ENCODE measurements around the gene ANO10. TPM values are rescaled to one million over a fixed set of nuclear protein-coding genes. Genes with fewer than 3 reads are reported as not detected.
A peak's percentile ranks its signal among the peaks of the same experiment; 100 is the strongest.
"Not testable (repeated sequence)": the region's sequence is repeated elsewhere in the genome, so short reads cannot be mapped to it uniquely, and the experiment has no call there.

ANO10 gene
- total RNA-seq, 1 donor from 2014 or later, result 4.9 TPM

DNA sequence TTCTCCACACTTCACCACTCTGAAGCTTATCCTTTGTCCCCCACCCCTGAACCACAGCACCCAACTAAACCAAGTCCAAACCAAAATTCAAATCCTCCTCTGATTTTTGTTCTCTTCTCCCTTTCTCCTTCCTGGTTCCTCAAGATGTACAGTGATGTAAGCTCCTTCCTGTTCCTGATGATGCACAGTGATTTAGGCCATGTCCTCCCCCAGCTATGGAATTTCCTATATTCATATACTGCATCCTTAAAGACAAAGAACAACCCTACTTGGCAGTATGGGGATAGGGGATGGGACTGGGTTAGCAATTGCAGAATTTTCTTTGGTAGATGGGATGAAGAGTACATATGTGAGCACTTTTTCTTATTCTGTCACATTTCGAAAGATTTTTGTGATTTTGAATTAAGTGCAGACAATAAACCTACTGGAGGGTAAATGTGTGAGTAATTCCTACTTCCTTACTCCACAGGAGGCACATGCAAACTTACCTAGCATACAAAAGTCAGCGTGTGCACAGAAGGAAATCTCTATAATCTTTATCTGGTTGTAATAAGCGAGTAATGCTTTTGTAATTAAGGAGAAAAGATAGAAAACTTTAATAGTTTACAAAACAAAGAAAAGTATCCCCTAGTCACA lies 125.0 kb downstream of the ANO10 start:
- Mint-ChIP-seq H3K9me3 (peaks cover 5% of the 10 kb centered on the region), H3K4me1 (ENCODE audit: low read depth) (peaks cover 2% of the 10 kb centered on the region), H3K27ac (no peak overlapping the region), H3K4me3 (ENCODE audit: low read depth) (no peak overlapping the region), H3K36me3 (ENCODE audit: low read depth) (no peaks in the 10 kb centered on the region), H3K27me3 (ENCODE audit: low read depth) (peaks cover 24% of the 10 kb centered on the region)
- intact Hi-C loops (cut with micrococcal nuclease), result no loop called here
- DNase-seq (ENCODE audit: low spot score), result no peak

- H3K9me3 Mint-ChIP-seq; H3K27ac Mint-ChIP-seq; H3K4me1 Mint-ChIP-seq (ENCODE audit: low read depth); H3K4me3 Mint-ChIP-seq (ENCODE audit: low read depth); DNase-seq (ENCODE audit: low spot score); intact Hi-C loops (cut with micrococcal nuclease); H3K36me3 Mint-ChIP-seq (ENCODE audit: low read depth): not testable (repeated sequence)
- H3K27me3 Mint-ChIP-seq (ENCODE audit: low read depth), result peaks cover 24% of the 10 kb centered on the region
These were observed 128.9 kb downstream of the ANO10 start for GRCh38 chr3:43492932-43493331.

GRCh38 chr3:43491807-43492206 lies 130.0 kb downstream of the ANO10 start:
- H3K4me1 Mint-ChIP-seq (ENCODE audit: low read depth); DNase-seq (ENCODE audit: low spot score); intact Hi-C loops (cut with micrococcal nuclease); H3K27ac Mint-ChIP-seq; H3K9me3 Mint-ChIP-seq; H3K4me3 Mint-ChIP-seq (ENCODE audit: low read depth); H3K36me3 Mint-ChIP-seq (ENCODE audit: low read depth): not testable (repeated sequence)
- H3K27me3 Mint-ChIP-seq (ENCODE audit: low read depth), result peaks cover 22% of the 10 kb centered on the region

GRCh38 chr3:43490640-43491185 lies 131.1 kb downstream of the ANO10 start:
- Mint-ChIP-seq H3K4me1 (ENCODE audit: low read depth) (peaks cover 4% of the 10 kb centered on the region), H3K27ac (no peak overlapping the region), H3K9me3 (peaks cover 5% of the 10 kb centered on the region), H3K36me3 (ENCODE audit: low read depth) (no peaks in the 10 kb centered on the region), H3K4me3 (ENCODE audit: low read depth) (no peak overlapping the region), H3K27me3 (ENCODE audit: low read depth) (peaks cover 19% of the 10 kb centered on the region)
- DNase-seq (ENCODE audit: low spot score), result no peak
- intact Hi-C loops (cut with micrococcal nuclease), result no loop called here

- no peak for DNase-seq (ENCODE audit: low spot score)
- Mint-ChIP-seq H3K27me3 (ENCODE audit: low read depth) (peaks cover 17% of the 10 kb centered on the region), H3K27ac (no peak overlapping the region), H3K4me3 (ENCODE audit: low read depth) (no peak overlapping the region), H3K36me3 (ENCODE audit: low read depth) (no peaks in the 10 kb centered on the region), H3K9me3 (peaks cover 5% of the 10 kb centered on the region), H3K4me1 (ENCODE audit: low read depth) (peaks cover 4% of the 10 kb centered on the region)
- intact Hi-C loops (cut with micrococcal nuclease), result no loop called here
These were observed 131.9 kb downstream of the ANO10 start for GRCh38 chr3:43489930-43490329.

- Mint-ChIP-seq H3K4me1 (ENCODE audit: low read depth) (no peaks in the 10 kb centered on the region), H3K27ac (no peak overlapping the region), H3K9me3 (no peaks in the 10 kb centered on the region), H3K4me3 (ENCODE audit: low read depth) (no peak overlapping the region), H3K27me3 (ENCODE audit: low read depth) (peaks cover 6% of the 10 kb centered on the region), H3K36me3 (ENCODE audit: low read depth) (no peaks in the 10 kb centered on the region)
- DNase-seq (ENCODE audit: low spot score), result no peak
- intact Hi-C loops (cut with micrococcal nuclease), result no loop called here
These were observed 135.9 kb downstream of the ANO10 start for GRCh38 chr3:43485931-43486330.

DNA sequence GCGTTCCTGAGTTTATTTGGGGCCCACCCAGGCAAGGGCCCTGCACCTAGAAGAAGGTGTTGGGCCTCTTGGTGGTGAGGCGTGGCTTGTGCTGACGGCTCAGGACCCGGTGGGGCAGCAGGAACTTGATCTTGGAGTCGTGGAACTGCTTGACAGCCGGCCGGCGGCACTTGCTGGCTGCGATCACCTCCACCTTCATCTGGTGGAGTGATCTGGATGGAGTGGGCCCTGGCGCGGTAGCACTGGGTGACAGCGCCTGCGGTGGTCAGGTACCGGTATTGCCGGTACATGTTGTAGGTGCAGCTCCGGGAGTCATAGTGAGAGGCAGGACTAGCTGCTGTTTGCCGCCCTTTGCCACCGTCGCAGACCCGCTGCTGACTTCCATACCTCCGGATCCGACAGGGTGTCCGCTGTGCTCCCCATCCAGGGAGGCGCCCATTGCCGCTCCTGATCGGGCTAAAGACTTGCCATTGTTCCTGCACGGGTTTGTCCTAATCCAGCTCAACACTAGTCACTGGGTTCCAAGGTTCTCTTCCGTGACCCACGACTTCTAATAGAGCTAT lies 136.8 kb downstream of the ANO10 start:
- Mint-ChIP-seq H3K27ac (no peak overlapping the region), H3K4me1 (ENCODE audit: low read depth) (no peaks in the 10 kb centered on the region), H3K27me3 (ENCODE audit: low read depth) (peaks cover 3% of the 10 kb centered on the region), H3K36me3 (ENCODE audit: low read depth) (no peaks in the 10 kb centered on the region), H3K4me3 (ENCODE audit: low read depth) (no peak overlapping the region), H3K9me3 (no peaks in the 10 kb centered on the region)
- no peak for DNase-seq (ENCODE audit: low spot score)
- intact Hi-C loops (cut with micrococcal nuclease), result no loop called here

DNA sequence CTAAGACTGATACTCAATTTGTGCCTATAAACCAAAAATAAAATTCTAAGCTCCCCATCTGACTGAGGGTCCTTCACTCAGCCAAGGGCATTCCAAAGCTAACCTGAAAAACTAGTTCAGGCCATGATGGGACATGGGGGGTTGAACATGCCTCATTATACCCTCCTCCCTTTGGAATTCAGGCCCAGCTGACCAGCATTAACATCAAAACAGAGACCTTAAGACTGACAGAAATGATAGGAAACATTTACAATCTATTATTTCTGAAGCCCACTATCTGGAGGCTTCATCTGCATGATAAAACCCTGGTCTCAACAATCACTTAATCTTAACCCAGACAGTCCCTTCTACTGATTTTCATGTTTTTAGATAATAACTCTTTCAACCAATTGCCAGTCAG lies 140.4 kb downstream of the ANO10 start:
- H3K4me3 Mint-ChIP-seq (ENCODE audit: low read depth), result no peak overlapping the region
- H3K27ac Mint-ChIP-seq, result no peak overlapping the region
- peaks cover 13% of the 10 kb centered on the region for H3K4me1 Mint-ChIP-seq (ENCODE audit: low read depth)
- DNase-seq (ENCODE audit: low spot score), result no peak
- no peaks in the 10 kb centered on the region for H3K9me3 Mint-ChIP-seq
- peaks cover 5% of the 10 kb centered on the region for H3K36me3 Mint-ChIP-seq (ENCODE audit: low read depth)
- peaks cover 4% of the 10 kb centered on the region for H3K27me3 Mint-ChIP-seq (ENCODE audit: low read depth)
- intact Hi-C loops (cut with micrococcal nuclease), result no loop called here

- intact Hi-C loops (cut with micrococcal nuclease); DNase-seq (ENCODE audit: low spot score); H3K9me3 Mint-ChIP-seq; H3K36me3 Mint-ChIP-seq (ENCODE audit: low read depth); H3K4me3 Mint-ChIP-seq (ENCODE audit: low read depth); H3K27me3 Mint-ChIP-seq (ENCODE audit: low read depth); H3K27ac Mint-ChIP-seq: not testable (repeated sequence)
- H3K4me1 Mint-ChIP-seq (ENCODE audit: low read depth), result peaks cover 13% of the 10 kb centered on the region
These were observed 143.0 kb downstream of the ANO10 start for GRCh38 chr3:43478839-43479238.

DNA sequence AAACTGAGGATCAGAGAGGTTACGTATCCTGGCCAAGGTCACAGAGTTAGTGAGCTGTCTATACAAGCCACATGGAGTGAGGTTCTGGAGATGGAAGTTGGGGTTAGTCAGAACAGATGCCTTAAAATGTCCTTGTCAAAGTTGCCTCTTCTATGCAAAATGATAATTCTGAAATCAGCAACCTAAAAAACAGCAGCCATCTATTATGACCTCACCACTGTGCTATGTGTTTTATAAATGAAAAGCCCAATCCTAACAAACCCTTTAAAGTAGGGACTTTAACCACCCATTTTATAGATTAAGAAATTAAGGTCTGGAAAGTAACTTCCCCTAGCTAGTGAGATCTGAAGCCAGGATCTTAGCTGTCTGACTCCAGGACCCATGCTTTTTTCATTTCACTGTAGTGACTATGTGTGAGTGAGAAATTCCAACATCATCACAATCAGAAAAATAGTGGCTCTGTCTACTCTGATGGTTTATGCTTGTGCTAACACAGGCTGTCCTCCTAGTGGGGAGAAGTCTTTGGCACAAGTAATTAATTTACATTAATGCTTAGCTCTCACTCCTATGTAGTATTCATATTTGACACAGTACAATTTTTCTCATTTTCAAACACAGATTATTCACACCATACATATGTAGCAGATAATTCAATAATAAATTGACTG lies 143.6 kb downstream of the ANO10 start:
- Mint-ChIP-seq H3K27ac (no peak overlapping the region), H3K27me3 (ENCODE audit: low read depth) (peaks cover 8% of the 10 kb centered on the region), H3K9me3 (no peaks in the 10 kb centered on the region), H3K36me3 (ENCODE audit: low read depth) (peaks cover 5% of the 10 kb centered on the region), H3K4me3 (ENCODE audit: low read depth) (no peak overlapping the region), H3K4me1 (ENCODE audit: low read depth) (peaks cover 13% of the 10 kb centered on the region)
- intact Hi-C loops (cut with micrococcal nuclease), result no loop called here
- DNase-seq (ENCODE audit: low spot score), result no peak

GRCh38 chr3:43477600-43477999 lies 144.2 kb downstream of the ANO10 start:
- H3K27me3 Mint-ChIP-seq (ENCODE audit: low read depth), result peaks cover 10% of the 10 kb centered on the region
- H3K27ac Mint-ChIP-seq, result peak overlapping the region; percentile 25
- intact Hi-C loops (cut with micrococcal nuclease), result no loop called here
- peaks cover 13% of the 10 kb centered on the region for H3K4me1 Mint-ChIP-seq (ENCODE audit: low read depth)
- no peaks in the 10 kb centered on the region for H3K9me3 Mint-ChIP-seq
- peaks cover 5% of the 10 kb centered on the region for H3K36me3 Mint-ChIP-seq (ENCODE audit: low read depth)
- peak; percentile 23 for DNase-seq (ENCODE audit: low spot score)
- H3K4me3 Mint-ChIP-seq (ENCODE audit: low read depth), result no peak overlapping the region

DNA sequence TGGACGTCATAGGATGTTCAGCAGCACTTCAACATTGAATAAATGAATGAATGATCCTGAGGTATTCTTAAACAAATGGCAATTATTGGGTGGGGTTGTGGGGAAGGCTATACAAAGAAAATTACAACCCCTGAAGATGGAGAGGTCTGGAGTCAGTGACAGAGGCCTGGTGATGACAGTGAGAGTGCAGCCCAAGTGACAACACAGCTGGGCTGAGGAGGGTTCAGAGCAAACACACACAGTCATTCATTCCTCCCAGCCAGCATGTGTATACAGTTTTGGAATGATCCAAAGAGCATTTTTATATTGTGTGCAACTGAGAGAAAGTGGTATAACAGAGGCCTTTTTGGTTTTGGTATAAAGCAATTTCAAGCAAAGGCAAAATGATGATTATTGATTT lies 148.1 kb downstream of the ANO10 start:
- peaks cover 13% of the 10 kb centered on the region for H3K4me1 Mint-ChIP-seq (ENCODE audit: low read depth)
- H3K9me3 Mint-ChIP-seq, result no peaks in the 10 kb centered on the region
- no peak overlapping the region for H3K27ac Mint-ChIP-seq
- peaks cover 9% of the 10 kb centered on the region for H3K27me3 Mint-ChIP-seq (ENCODE audit: low read depth)
- intact Hi-C loops (cut with micrococcal nuclease), result no loop called here
- peaks cover 5% of the 10 kb centered on the region for H3K36me3 Mint-ChIP-seq (ENCODE audit: low read depth)
- H3K4me3 Mint-ChIP-seq (ENCODE audit: low read depth), result no peak overlapping the region
- DNase-seq (ENCODE audit: low spot score), result no peak

- no peaks in the 10 kb centered on the region for H3K9me3 Mint-ChIP-seq
- peaks cover 5% of the 10 kb centered on the region for H3K36me3 Mint-ChIP-seq (ENCODE audit: low read depth)
- no peak for DNase-seq (ENCODE audit: low spot score)
- peaks cover 9% of the 10 kb centered on the region for H3K27me3 Mint-ChIP-seq (ENCODE audit: low read depth)
- intact Hi-C loops (cut with micrococcal nuclease), result no loop called here
- H3K4me1 Mint-ChIP-seq (ENCODE audit: low read depth), result peaks cover 13% of the 10 kb centered on the region
- no peak overlapping the region for H3K4me3 Mint-ChIP-seq (ENCODE audit: low read depth)
- H3K27ac Mint-ChIP-seq, result no peak overlapping the region
These were observed 148.6 kb downstream of the ANO10 start for GRCh38 chr3:43473244-43473643.

Measured in activated T-helper 2 cell treated with anti-CD3 and anti-CD28 coated beads, Interferon-gamma antibody, Interleukin-2, Interleukin-4, amounts not matched to agents 10 μg/mL and 5 μg/mL and 100 μg/mL, durations not matched to agents 14 hours and 24 hours and 36 hours (primary cell).